H1 (cell line): ENCODE data around the gene FAM81A. TPM values are rescaled to one million over a fixed set of nuclear protein-coding genes. Genes with fewer than 3 reads are reported as not detected.

Experiments used
- CTCF ChIA-PET: fragments of 300-600 bp; sonication (Branson Sonifier 250); formaldehyde crosslinking; loops from one replicate; lab custom pipeline; 2021; ENCODE audit not compliant: partially characterized antibody; lab: Charles Lee
- POLR2A ChIA-PET: fragments of 300-600 bp; sonication (Branson Sonifier 250); formaldehyde crosslinking; loops from one replicate; lab custom pipeline; 2021; ENCODE audit warnings: inconsistent platforms; ENCODE audit not compliant: partially characterized antibody; lab: Charles Lee
- DNase-seq, 2 experiments: peaks; one replicate each; pipeline versions ENCODE4 v3.0.0 to v3.0.0-alpha.2; 2010 to 2022; ENCODE audit warnings: low spot score in 2 of 2, low read depth in 1 of 2, mixed read lengths in 1 of 2
- FAIRE-seq: peaks from 2 replicates; lab custom pipeline; 2011; peaks lifted over from hg19 to GRCh38; lab: Jason Lieb, UNC
- H2AFZ ChIP-seq: 2 replicates; pipeline ENCODE4 v1.8.1; 2012; ENCODE audit warnings: low read length, inconsistent platforms
- H2AK5ac ChIP-seq: 2 replicates; pipeline ENCODE4 v1.6.1; 2013; ENCODE audit warnings: low read depth, low read length
- H2BK120ac ChIP-seq: replicated peaks from 2 replicates; pipeline ENCODE3; 2013; ENCODE audit warnings: low read depth, low read length, inconsistent platforms
- H2BK12ac ChIP-seq: 2 replicates; pipeline ENCODE4 v1.6.1; 2013; ENCODE audit warnings: low read depth, low read length
- H2BK15ac ChIP-seq: 2 replicates; pipeline ENCODE4 v1.6.1; 2013; ENCODE audit warnings: low read length
- H2BK20ac ChIP-seq: 2 replicates; pipeline ENCODE4 v1.6.1; 2013; ENCODE audit warnings: low read length
- H2BK5ac ChIP-seq: 2 replicates; pipeline ENCODE4 v1.6.1; 2013; ENCODE audit warnings: low read depth, low read length
- H3K14ac ChIP-seq: 2 replicates; pipeline ENCODE4 v1.6.1; 2013; ENCODE audit warnings: inconsistent platforms; ENCODE audit not compliant: insufficient read length
- H3K18ac ChIP-seq: 2 replicates; pipeline ENCODE4 v1.6.1; 2013; ENCODE audit warnings: low read length; ENCODE audit errors: extremely low read depth
- H3K23ac ChIP-seq: 2 replicates; pipeline ENCODE4 v1.6.1; 2013; ENCODE audit warnings: inconsistent platforms; ENCODE audit not compliant: insufficient read length
- H3K23me2 ChIP-seq: 2 replicates; pipeline ENCODE4 v1.6.1; 2013; ENCODE audit warnings: low read depth, low read length
- H3K27ac ChIP-seq: 2 replicates; pipeline ENCODE4 v1.6.1; 2011; ENCODE audit warnings: low read depth, low read length, inconsistent platforms
- H3K27me3 ChIP-seq, 4 experiments: replicated peaks in 1 of 4; 1 replicate in 1 of 4; 2 replicates in 3 of 4; pipeline versions ENCODE4 v1.6.1 to v1.8.1; 2011 to 2013; ENCODE audit warnings: low read length in 3 of 4, mild to moderate bottlenecking in 3 of 4, inconsistent platforms in 2 of 4, mixed read lengths in 2 of 4, moderate library complexity in 1 of 4; ENCODE audit not compliant: control insufficient read depth in 3 of 4, insufficient read depth in 3 of 4; ENCODE audit errors: extremely low read depth in 1 of 4
- H3K36me3 ChIP-seq, 4 experiments: 2 replicates each; pipeline versions ENCODE4 v1.6.1 to v1.8.1; 2011 to 2013; ENCODE audit warnings: mild to moderate bottlenecking in 4 of 4, low read length in 3 of 4, moderate library complexity in 2 of 4, control low read depth in 1 of 4, inconsistent platforms in 1 of 4; ENCODE audit not compliant: insufficient read depth in 4 of 4, control insufficient read depth in 2 of 4
- H3K4ac ChIP-seq: replicated peaks from 2 replicates; pipeline ENCODE3; 2013; ENCODE audit warnings: low read length, low read depth, mixed read lengths, inconsistent platforms; ENCODE audit not compliant: insufficient read length
- H3K4me1 ChIP-seq, 4 experiments: replicated peaks in 1 of 4; 1 replicate in 1 of 4; 2 replicates in 3 of 4; pipeline versions ENCODE4 v1.6.1 to v1.8.1; 2011 to 2013; ENCODE audit warnings: low read length in 3 of 4, inconsistent platforms in 2 of 4, mixed read lengths in 1 of 4; ENCODE audit not compliant: insufficient read depth in 4 of 4, control insufficient read depth in 3 of 4
- H3K4me2 ChIP-seq, 2 experiments: 2 replicates each; pipeline versions ENCODE4 v1.6.1 to v1.8.1; 2011 to 2013; ENCODE audit warnings: low read depth in 2 of 2, low read length in 2 of 2, control low read depth in 1 of 2, inconsistent platforms in 1 of 2, mild to moderate bottlenecking in 1 of 2; ENCODE audit not compliant: insufficient read depth in 1 of 2
- H3K4me3 ChIP-seq, 4 experiments: fragments of 200-600, 300-600 bp in 1 of 4; sonication (generic), shearing (Covaris generic), sonication (Bioruptor Twin) in 1 of 4; 2 replicates each; pipeline versions ENCODE4 v1.5.1 to v1.8.1; 2011 to 2016; ENCODE audit warnings: low read length in 4 of 4, low read depth in 3 of 4, control low read depth in 2 of 4, inconsistent platforms in 2 of 4, mild to moderate bottlenecking in 2 of 4, mixed read lengths in 1 of 4, moderate library complexity in 1 of 4; ENCODE audit not compliant: insufficient read depth in 2 of 4; ENCODE audit errors: extremely low read depth in 1 of 4
- H3K56ac ChIP-seq: replicated peaks from 2 replicates; pipeline ENCODE3; 2013; ENCODE audit warnings: low read depth, mild to moderate bottlenecking, mixed read lengths, low read length, inconsistent platforms; ENCODE audit not compliant: insufficient read length
- H3K79me1 ChIP-seq: 2 replicates; pipeline ENCODE4 v1.6.1; 2013; ENCODE audit warnings: low read depth, low read length, control low read depth
- H3K79me2 ChIP-seq, 2 experiments: 2 replicates each; pipeline versions ENCODE4 v1.6.1 to v1.8.1; 2012 to 2013; ENCODE audit warnings: low read length in 2 of 2, mild to moderate bottlenecking in 2 of 2, inconsistent platforms in 1 of 2; ENCODE audit not compliant: insufficient read depth in 2 of 2, control insufficient read depth in 1 of 2
- H3K9ac ChIP-seq, 4 experiments: replicated peaks in 1 of 4; 1 replicate in 1 of 4; 2 replicates in 3 of 4; pipeline versions ENCODE4 v1.6.1 to v1.8.1; 2011 to 2013; ENCODE audit warnings: low read depth in 3 of 4, low read length in 3 of 4, control low read depth in 2 of 4, mild to moderate bottlenecking in 2 of 4, moderate library complexity in 2 of 4, inconsistent platforms in 1 of 4; ENCODE audit errors: extremely low read depth in 1 of 4
- H3K9me3 ChIP-seq, 2 experiments: 2 replicates each; pipeline versions ENCODE4 v1.6.1 to v1.8.1; 2012 to 2013; ENCODE audit warnings: mild to moderate bottlenecking in 2 of 2, moderate library complexity in 2 of 2, control low read depth in 1 of 2, inconsistent platforms in 1 of 2, low read depth in 1 of 2, low read length in 1 of 2, mixed read lengths in 1 of 2; ENCODE audit not compliant: insufficient read depth in 2 of 2
- H4K20me1 ChIP-seq, 2 experiments: replicated peaks in 1 of 2; 2 replicates each; pipeline versions ENCODE3 to v1.8.1; 2011 to 2013; ENCODE audit warnings: inconsistent platforms in 2 of 2, low read length in 2 of 2, mild to moderate bottlenecking in 1 of 2; ENCODE audit not compliant: insufficient read depth in 2 of 2, control insufficient read depth in 1 of 2
- H4K5ac ChIP-seq: 2 replicates; pipeline ENCODE4 v1.6.1; 2013; ENCODE audit warnings: low read length, low read depth, mixed read lengths, inconsistent platforms; ENCODE audit not compliant: insufficient read length
- H4K8ac ChIP-seq: 2 replicates; pipeline ENCODE4 v1.8.0; 2013; ENCODE audit warnings: mild to moderate bottlenecking, moderate library complexity, low read length, inconsistent platforms; ENCODE audit not compliant: insufficient read depth; ENCODE audit errors: extremely low read depth
- H4K91ac ChIP-seq: replicated peaks from 2 replicates; pipeline ENCODE3; 2013; ENCODE audit warnings: low read length, mixed read lengths, inconsistent platforms; ENCODE audit not compliant: insufficient read length
- BRCA1 ChIP-seq: IDR thresholded peaks from 2 replicates; pipeline ENCODE4 v1.6.1; 2012; ENCODE audit warnings: low read depth, low read length, improper control_type of control experiment
- FOSL1 ChIP-seq: IDR thresholded peaks from 2 replicates; pipeline ENCODE4 v1.6.1; 2011; ENCODE audit warnings: mild to moderate bottlenecking, low read depth, low read length, moderate library complexity; ENCODE audit not compliant: insufficient read depth
- KDM1A ChIP-seq: fragments of 200-600, 300-600 bp; sonication (generic); IDR thresholded peaks from 2 replicates; pipeline ENCODE4 v1.7.1; 2016; ENCODE audit warnings: mild to moderate bottlenecking, low read length, borderline replicate concordance
- MAFK ChIP-seq: IDR thresholded peaks from 2 replicates; pipeline ENCODE4 v1.6.1; 2012; ENCODE audit warnings: low read depth, mild to moderate bottlenecking, improper control_type of control experiment, low read length
- WGBS, 2 experiments: shearing (Covaris generic) in 1 of 2; methylation state at CpG; one replicate each; pipeline versions ENCODE4 v1.1.6 to v1.1.7; 2013 to 2015; ENCODE audit warnings: low lambda C conversion rate in 2 of 2, mixed read lengths in 2 of 2, inconsistent platforms in 1 of 2, low coverage in 1 of 2, missing lambda C conversion rate in 1 of 2; ENCODE audit not compliant: insufficient replicate concordance in 2 of 2, insufficient coverage in 1 of 2, insufficient read length in 1 of 2; ENCODE audit errors: extremely low coverage in 1 of 2, missing lambda C conversion rate in 1 of 2; 5-methylcytosine and 5-hydroxymethylcytosine counted together
- polyA plus RNA-seq, 7 experiments: library from polyadenylated mRNA; depleted of rRNA in 3 of 7; stranded (reverse) in 5 of 7; unstranded in 2 of 7; fragments of >200 nt in 5 of 7; fragments of 200-250 nt in 2 of 7; gene quantifications; 1 replicate in 5 of 7; 2 replicates in 1 of 7; 4 replicates in 1 of 7; pipeline versions ENCODE4 v1.2.1 to v1.2.3, GENCODE V29; 2011 to 2013; ENCODE audit warnings: missing spikeins in 2 of 7, mixed read lengths in 2 of 7
- total RNA-seq: library from RNA; stranded (reverse); fragmentation: NEBNext Ultra II Directional; extraction: Animal tissue kit (Norgen Biotek cat#: 25700); gene quantifications from 2 replicates; pipeline ENCODE4 v1.2.1, GENCODE V29; 2021

FAM81A gene
- total and polyA plus RNA-seq, 2 of the 8 experiments (the other 6 are each of a cell fraction or from before 2014, with no cell fraction given): 0.56 to 3.0 TPM

DNA sequence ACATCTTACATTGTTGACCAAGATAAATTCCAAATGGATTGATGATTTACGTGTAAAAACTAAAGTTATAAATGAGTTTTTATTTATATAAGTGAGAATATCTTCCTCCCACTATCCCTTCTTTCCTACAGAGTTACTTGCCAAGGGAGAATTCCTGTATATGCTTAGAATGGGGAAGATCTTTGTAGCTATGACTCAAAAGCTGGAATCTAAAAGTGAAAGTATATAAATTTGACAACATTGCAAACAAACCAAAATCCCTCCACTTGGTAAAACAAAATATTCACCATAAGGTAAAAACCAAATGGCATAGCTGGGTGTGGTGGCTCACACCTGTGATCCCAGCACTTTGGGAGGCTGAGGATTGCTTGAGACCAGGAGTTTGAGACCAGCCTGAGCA is 120.9 kb downstream of the FAM81A start:
- Histone ChIP-seq H3K79me1 (no peaks in the 10 kb centered on the region), H4K8ac (no peak overlapping the region), H2BK20ac (no peak overlapping the region), H3K23ac (no peak overlapping the region), H2BK120ac (no peak overlapping the region), H3K27ac (no peak overlapping the region), H4K20me1 (no peaks in the 10 kb centered on the region), H3K36me3 (no peaks in the 10 kb centered on the region), H2BK12ac (no peak overlapping the region), H3K4me2 (no peak overlapping the region), H3K4me3 (no peak overlapping the region), H4K5ac (no peak overlapping the region), H2AK5ac (no peak overlapping the region), H3K79me2 (no peaks in the 10 kb centered on the region), H3K56ac (no peak overlapping the region), H3K14ac (no peak overlapping the region), H3K27me3 (no peaks in the 10 kb centered on the region), H2AFZ (no peak overlapping the region), H2BK15ac (no peak overlapping the region), H3K18ac (no peak overlapping the region), H2BK5ac (no peak overlapping the region), H3K9me3 (no peaks in the 10 kb centered on the region), H3K4ac (no peak overlapping the region), H4K91ac (no peak overlapping the region), H3K4me1 (no peaks in the 10 kb centered on the region), H3K9ac (no peak overlapping the region), H3K23me2 (no peaks in the 10 kb centered on the region)
- no peak for TF ChIP-seq KDM1A
- TF ChIP-seq MAFK: no peak
- TF ChIP-seq BRCA1: no peak
- TF ChIP-seq FOSL1: no peak
- 81% methylated on average over 1 of the region's 1 CpG; no CpG with 5 or more reads in 1 of the 2 experiments for WGBS, 2 experiments
- FAIRE-seq: no peak
- POLR2A ChIA-PET: interaction anchor here (1.0 kb wide), 1 partner anchor 187 kb away, joined by 3 read pairs; no protein-coding TSS in a partner anchor
- DNase-seq: no peak
- CTCF ChIA-PET: interaction anchor here (0.6 kb wide), 1 partner anchor 686 kb away, joined by 3 read pairs; no protein-coding TSS in a partner anchor
